Heart left ventricle (tissue), 16 donors: Measurements from ENCODE around the gene GPR160. TPM values are rescaled to one million over a fixed set of nuclear protein-coding genes. Genes with fewer than 3 reads are reported as not detected.

ENCODE experiments used
- ATAC-seq, 4 donors: fragments of 200-7000 bp; cut with Tn5 transposase; one replicate each; pipeline ENCODE4 v1.9.1; 2020 to 2022; ENCODE audit warnings: moderate library complexity in 4 of 4, mild to moderate bottlenecking in 3 of 4, moderate number of reproducible peaks in 1 of 4
- DNase-seq, 5 donors: peaks; one replicate each; pipeline ENCODE4 v3.0.0-alpha.2; 2020
- H3K27ac ChIP-seq, 12 donors: fragments of 200-600 bp; sonication (generic) in 4 of 12; one replicate each; pipeline versions ENCODE4 v1.5.0 to v1.8.0; 2016 to 2022; ENCODE audit warnings: mild to moderate bottlenecking in 2 of 12
- H3K27me3 ChIP-seq, 9 donors: fragments of 200-600 bp; sonication (generic) in 2 of 9; one replicate each; pipeline versions ENCODE4 v1.5.1 to v1.8.0; 2016 to 2022; ENCODE audit warnings: mild to moderate bottlenecking in 3 of 9
- H3K36me3 ChIP-seq, 9 donors: fragments of 200-600 bp; sonication (generic) in 2 of 9; one replicate each; pipeline versions ENCODE4 v1.5.0 to v1.8.0; 2018 to 2022; ENCODE audit warnings: mild to moderate bottlenecking in 2 of 9
- H3K4me1 ChIP-seq, 12 donors: fragments of 200-600 bp; sonication (generic) in 4 of 12; one replicate each; pipeline versions ENCODE4 v1.5.0 to v1.8.0; 2016 to 2022; ENCODE audit warnings: mild to moderate bottlenecking in 3 of 12
- H3K4me3 ChIP-seq, 12 donors: fragments of 200-600 bp; sonication (generic) in 4 of 12; one replicate each; pipeline versions ENCODE4 v1.5.0 to v1.8.0; 2017 to 2022; ENCODE audit warnings: mild to moderate bottlenecking in 9 of 12, moderate library complexity in 4 of 12
- H3K9me3 ChIP-seq, 12 donors: fragments of 200-600 bp; sonication (generic) in 4 of 12; one replicate each; pipeline versions ENCODE4 v1.5.0 to v1.8.0; 2016 to 2022; ENCODE audit warnings: mild to moderate bottlenecking in 1 of 12
- POLR2A ChIP-seq, 2 donors: fragments of 450-650 bp; IDR thresholded peaks; one replicate each; pipeline ENCODE4 v1.6.1; 2017; ENCODE audit warnings: antibody characterized with exemption in 2 of 2, mild to moderate bottlenecking in 2 of 2, moderate library complexity in 2 of 2
- WGBS, 4 donors: extraction: QIAGEN DNeasy Blood & Tissue Kit in 2 of 4; methylation state at CpG; one replicate each; pipeline versions ENCODE4 v1.1.5 to v1.1.7; 2013 to 2018; 5-methylcytosine and 5-hydroxymethylcytosine counted together
- intact Hi-C, 10 donors: fragments of 100-400 bp; cut with DNase I; formaldehyde crosslinking; loops; one replicate each; pipeline versions ENCODE4 v1.11.1 to v1.14.2; 2022
- polyA plus RNA-seq, 2 donors: library from polyadenylated mRNA; stranded (reverse); fragments of 200-250 nt; gene quantifications; one replicate each; pipeline ENCODE4 v1.2.3, GENCODE V29; 2013
- total RNA-seq, 9 donors: library from RNA; depleted of rRNA in 2 of 9; stranded (reverse); fragments of >200 nt in 2 of 9; fragmentation: NEBNext Ultra II Directional in 3 of 9; extraction: Animal tissue kit (Norgen Biotek cat#: 25700) in 3 of 9; gene quantifications; one replicate each; pipeline versions ENCODE4 v1.1.0 to v1.2.4, GENCODE V29; 2016 to 2023
- TF ChIP-seq, protein P1 (sequence below), 12 donors: fragments of 200-600 bp; sonication (generic) in 4 of 12; IDR thresholded peaks; one replicate each; pipeline versions ENCODE4 v1.5.0 to v1.8.0; 2018 to 2022; ENCODE audit warnings: antibody characterized with exemption in 12 of 12, mild to moderate bottlenecking in 5 of 12
- donor health status: ischemic (EF 13 %, LVEDD 7.1; RV severe dilation, severe dysfunction).
- donor health status: healthy with polysubstance abuse.
- donor health status: DM: no; HTN: yes; CAD: no.
- donor health status: DM: no; HTN: no; CAD: no.
- donor health status: ischemic (EF 25% LVEDD 6.9; RV normal size, moderate dysfunction).
- donor health status: ischemic (EF 25% LVEDD 5.7; RV mildly dilated, moderate dysfunction).
- donor health status: healthy.
- donor health status: DM: yes; HTN: yes; CAD: no.
- donor health status: ischemic (EF 35%, LVEDD 5.7; RV mildly dilated, moderate dysfunction).
- donor health status: nonischemic (EF 11% LVEDD 7.7; RV severe dilation, severe dysfunction).
- donor health status: DM: yes; HTN: yes; CAD: no.
- donor health status: PGD.
- donor health status: ischemic (EF 29% LVEDD 5.4; RV normal size, mild dysfunction).
- donor health status: nonischemic (EF 23%, LVEDD 6.1; RV moderate dilation, normal function).

Gene GPR160
- total and polyA plus RNA-seq, 11 donors = 0.28 to 2.6 (median 0.99) TPM

DNA sequence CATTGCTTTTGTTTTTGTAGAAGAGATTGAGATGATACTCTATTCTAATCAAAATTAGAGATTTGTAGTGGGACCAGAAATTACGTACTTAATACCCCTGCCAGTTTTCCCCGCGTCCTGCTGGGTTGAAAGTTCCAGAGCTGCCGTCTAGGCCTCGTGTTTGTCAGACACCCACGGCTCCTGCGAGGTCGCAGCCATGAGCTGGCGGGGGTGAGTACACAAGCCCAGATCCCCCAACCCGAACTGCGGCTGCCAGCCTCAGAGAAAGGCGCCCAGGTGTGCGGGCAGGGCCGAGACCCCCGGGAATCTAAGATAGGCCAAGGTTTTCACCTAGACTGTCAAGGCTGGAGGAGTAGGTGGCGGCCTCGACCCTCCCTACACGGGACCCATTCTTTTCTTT, 26.3 kb downstream of the GPR160 start:
- Histone ChIP-seq H3K27me3 (no peaks in the 10 kb centered on the region), H3K36me3 (no peaks in the 10 kb centered on the region), H3K27ac (no peak overlapping the region), H3K4me3 (no peak overlapping the region), H3K9me3 (no peaks in the 10 kb centered on the region), H3K4me1 (no peaks in the 10 kb centered on the region)
- WGBS, 4 donors = 93 to 95% (median 94%) methylated on average over 18 of the region's 18 CpGs
- intact Hi-C loops = no loop called here
- no peak for TF ChIP-seq POLR2A (IDR thresholded peaks at IDR 0.05)
- TF ChIP-seq, protein P1, sequence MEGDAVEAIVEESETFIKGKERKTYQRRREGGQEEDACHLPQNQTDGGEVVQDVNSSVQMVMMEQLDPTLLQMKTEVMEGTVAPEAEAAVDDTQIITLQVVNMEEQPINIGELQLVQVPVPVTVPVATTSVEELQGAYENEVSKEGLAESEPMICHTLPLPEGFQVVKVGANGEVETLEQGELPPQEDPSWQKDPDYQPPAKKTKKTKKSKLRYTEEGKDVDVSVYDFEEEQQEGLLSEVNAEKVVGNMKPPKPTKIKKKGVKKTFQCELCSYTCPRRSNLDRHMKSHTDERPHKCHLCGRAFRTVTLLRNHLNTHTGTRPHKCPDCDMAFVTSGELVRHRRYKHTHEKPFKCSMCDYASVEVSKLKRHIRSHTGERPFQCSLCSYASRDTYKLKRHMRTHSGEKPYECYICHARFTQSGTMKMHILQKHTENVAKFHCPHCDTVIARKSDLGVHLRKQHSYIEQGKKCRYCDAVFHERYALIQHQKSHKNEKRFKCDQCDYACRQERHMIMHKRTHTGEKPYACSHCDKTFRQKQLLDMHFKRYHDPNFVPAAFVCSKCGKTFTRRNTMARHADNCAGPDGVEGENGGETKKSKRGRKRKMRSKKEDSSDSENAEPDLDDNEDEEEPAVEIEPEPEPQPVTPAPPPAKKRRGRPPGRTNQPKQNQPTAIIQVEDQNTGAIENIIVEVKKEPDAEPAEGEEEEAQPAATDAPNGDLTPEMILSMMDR (IDR thresholded peaks at IDR 0.05) = no peak
- DNase-seq (no peak), ATAC-seq (no peak)

DNA sequence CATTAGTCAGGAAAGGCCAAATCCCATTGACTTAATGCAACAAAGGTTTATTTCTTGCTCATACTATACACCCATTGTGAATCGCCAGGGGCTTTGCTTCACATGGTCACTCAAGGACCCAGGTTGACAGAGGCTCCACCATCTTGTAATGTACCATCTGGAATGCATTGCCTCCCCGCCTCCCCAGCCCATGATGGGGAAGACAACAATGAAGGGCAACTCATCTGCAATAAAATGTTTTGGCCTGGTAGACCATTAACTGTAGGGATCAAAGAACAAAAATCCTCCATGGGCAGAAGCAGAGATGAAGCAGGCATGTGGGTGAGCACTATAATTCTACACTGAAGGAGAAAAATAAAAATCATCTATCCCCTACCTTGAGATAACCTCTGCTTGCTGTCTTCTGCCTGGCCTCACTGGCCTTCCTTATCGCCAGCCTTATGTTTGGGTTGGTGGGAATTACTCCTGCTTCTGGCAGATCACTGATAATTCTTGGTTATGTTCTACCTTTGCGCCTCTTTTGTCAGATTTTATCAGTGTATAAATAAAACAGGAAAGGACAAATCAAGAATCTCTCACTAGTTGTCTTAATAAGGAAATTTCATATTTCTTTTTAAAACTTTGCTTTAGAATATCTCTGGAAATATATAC, 37.8 kb downstream of the GPR160 start:
- 82 to 98% (median 97%) methylated on average over 4 of the region's 4 CpGs for WGBS, 4 donors
- no peak overlapping the region for H3K27ac ChIP-seq
- no peak for DNase-seq
- TF ChIP-seq, protein P1 (IDR thresholded peaks at IDR 0.05) = no peak
- no peak for TF ChIP-seq POLR2A (IDR thresholded peaks at IDR 0.05)
- no peaks in the 10 kb centered on the region for H3K4me1 ChIP-seq
- H3K27me3 ChIP-seq = no peaks in the 10 kb centered on the region
- H3K36me3 ChIP-seq = peaks cover 0 to 16% (median 0%) of the 10 kb centered on the region in 9 donors
- no peak overlapping the region for H3K4me3 ChIP-seq
- H3K9me3 ChIP-seq = no peaks in the 10 kb centered on the region
- ATAC-seq = no peak
- intact Hi-C loops = no loop called here

DNA sequence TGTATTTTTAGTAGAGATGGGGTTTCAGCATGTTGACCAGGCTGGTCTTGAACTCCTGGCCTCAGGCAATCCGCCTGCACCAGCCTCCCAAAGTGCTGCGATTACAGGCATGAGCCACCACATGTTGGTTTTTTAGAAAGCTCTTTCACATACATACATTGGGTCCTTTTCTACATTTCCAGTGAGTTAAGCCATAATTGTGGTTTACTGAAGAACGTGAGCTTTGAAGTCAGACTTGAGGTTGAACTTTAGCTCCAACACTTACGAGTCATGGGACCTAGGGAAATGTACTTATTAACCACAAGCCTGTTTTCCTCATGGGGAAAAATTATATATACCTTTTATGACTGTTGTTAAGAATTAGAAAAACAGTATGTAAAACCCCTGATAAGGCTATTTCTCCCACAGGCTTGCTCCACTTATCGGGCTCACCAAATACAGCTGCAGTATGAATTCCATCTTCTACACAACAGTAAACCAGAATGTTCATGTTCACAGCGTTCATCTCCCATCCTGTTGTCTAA, 39.0 kb downstream of the GPR160 start:
- Histone ChIP-seq H3K4me1 (no peaks in the 10 kb centered on the region), H3K27ac (no peak overlapping the region), H3K4me3 (no peak overlapping the region), H3K27me3 (no peaks in the 10 kb centered on the region), H3K36me3 (peaks cover 0 to 16% (median 0%) of the 10 kb centered on the region in 9 donors), H3K9me3 (no peaks in the 10 kb centered on the region)
- TF ChIP-seq, protein P1 (IDR thresholded peaks at IDR 0.05) = no peak
- no peak for TF ChIP-seq POLR2A (IDR thresholded peaks at IDR 0.05)
- 94 to 96% (median 95%) methylated on average over 6 of the region's 6 CpGs for WGBS, 4 donors
- intact Hi-C loops = no loop called here
- ATAC-seq = no peak
- no peak for DNase-seq

DNA sequence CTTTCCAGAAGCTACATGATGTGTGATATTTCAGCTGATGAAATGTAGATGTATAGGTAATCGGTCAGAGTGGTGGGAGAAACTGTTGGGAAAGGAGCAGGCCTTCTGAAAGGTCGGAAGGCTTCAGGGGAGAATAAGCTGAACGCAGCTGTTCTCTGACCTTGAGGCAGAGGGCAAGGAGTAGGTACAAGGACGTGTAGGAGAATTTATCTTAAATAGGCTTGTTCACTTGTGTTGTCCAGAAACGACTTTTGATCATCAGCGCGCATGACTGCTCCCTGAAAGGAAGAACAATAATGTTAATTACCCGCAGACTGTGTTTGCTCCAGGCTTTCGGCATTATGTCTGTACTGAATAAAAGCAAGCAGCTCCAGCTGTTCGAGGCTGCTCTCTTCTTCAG, 39.6 kb downstream of the GPR160 start:
- H3K36me3 ChIP-seq = peaks cover 0 to 19% (median 0%) of the 10 kb centered on the region in 9 donors
- no peak overlapping the region for H3K27ac ChIP-seq
- no peaks in the 10 kb centered on the region for H3K27me3 ChIP-seq
- no peak overlapping the region for H3K4me3 ChIP-seq
- ATAC-seq (no peak), DNase-seq (no peak)
- intact Hi-C loops = no loop called here
- H3K9me3 ChIP-seq = no peaks in the 10 kb centered on the region
- WGBS, 4 donors = 84 to 92% (median 89%) methylated on average over 10 of the region's 10 CpGs
- TF ChIP-seq, protein P1 (IDR thresholded peaks at IDR 0.05) = no peak
- TF ChIP-seq POLR2A (IDR thresholded peaks at IDR 0.05) = no peak
- no peaks in the 10 kb centered on the region for H3K4me1 ChIP-seq
